Stimulated activated CD4-positive, alpha-beta T cell treated with anti-CD3 and anti-CD28 coated beads, Interleukin-12 subunit alpha, Interleukin-12 subunit beta, amount 100 ng/mL, for 48 hours (primary cell): ENCODE measurements around the gene TSPAN17.

Source experiments
- DNase-seq, 3 donors: peaks; one replicate each; pipeline ENCODE4 v3.0.0-alpha.2; 2020; ENCODE audit warnings: low read depth in 2 of 3, low spot score in 1 of 3

TSPAN17 gene

GRCh38 chr5:176702671-176703641, 55.7 kb downstream of the TSPAN17 start:
- no peak for DNase-seq

DNA sequence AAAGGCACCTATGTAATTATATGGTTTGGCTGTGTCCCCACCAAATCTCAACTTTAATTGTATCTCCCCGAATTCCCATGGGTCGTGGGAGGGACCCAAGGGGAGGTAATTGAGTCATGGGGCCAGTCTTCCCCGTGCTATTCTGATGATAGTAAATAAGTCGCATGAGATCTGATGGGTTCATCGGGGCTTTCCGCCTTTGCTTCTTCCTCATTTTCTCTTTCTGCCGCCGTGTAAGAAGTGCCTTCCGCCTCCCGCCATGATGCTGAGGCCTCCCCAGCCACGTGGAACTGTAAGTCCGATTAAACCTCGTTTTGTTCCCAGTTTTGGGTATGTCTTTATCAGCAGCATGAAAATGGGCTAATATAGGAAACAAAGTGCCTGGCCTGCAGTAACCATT, 56.6 kb downstream of the TSPAN17 start:
- DNase-seq: no peak

DNA sequence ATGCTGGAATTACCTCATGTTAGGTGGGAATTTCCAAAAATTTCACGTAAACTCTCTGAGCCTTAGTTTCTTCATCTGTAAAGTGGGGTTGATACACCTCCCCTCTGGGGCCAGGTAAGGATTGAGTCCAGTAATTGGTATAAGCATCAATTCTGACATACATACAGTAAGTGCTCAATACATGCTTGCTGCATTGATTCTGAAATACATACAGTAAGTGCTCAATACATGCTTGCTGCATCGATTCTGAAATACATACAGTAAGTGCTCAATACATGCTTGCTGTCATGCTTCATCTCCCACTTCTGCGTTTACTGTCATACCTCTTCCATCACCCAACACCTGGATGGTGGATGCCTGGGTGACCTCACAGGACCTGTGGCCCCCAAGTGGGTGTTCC, 57.1 kb downstream of the TSPAN17 start:
- no peak for DNase-seq

DNA sequence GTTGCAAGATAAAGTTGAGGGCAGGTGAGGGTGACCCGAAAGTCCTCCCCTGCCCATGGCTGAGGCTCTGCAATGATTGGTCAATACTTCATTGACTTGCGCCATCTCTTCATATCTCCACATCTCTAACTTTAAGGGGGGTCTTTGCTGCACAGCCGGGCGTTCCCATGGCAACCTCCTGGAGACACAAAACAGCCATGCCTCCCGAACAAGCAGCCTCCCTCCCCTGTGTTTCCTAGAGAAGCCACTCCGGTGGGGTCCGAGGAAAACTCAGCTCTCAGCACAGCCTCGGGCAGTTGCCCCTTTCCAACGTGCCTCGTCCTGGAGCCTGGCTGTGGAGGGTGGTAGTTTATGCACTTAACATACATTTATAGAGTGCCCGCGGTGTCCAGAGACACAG, 57.5 kb downstream of the TSPAN17 start:
- no peak for DNase-seq
